HG02884 (cell line): ENCODE measurements around the gene SYT3.
"Not testable (repeated sequence)": the region's sequence is repeated elsewhere in the genome, so short reads cannot be mapped to it uniquely, and the experiment has no call there.

Experiments
- ATAC-seq: cut with Tn5 transposase; IDR thresholded peaks from one replicate; pipeline ENCODE4 v1.9.1; 2021; ENCODE audit warnings: mild to moderate bottlenecking, moderate library complexity; ENCODE audit not compliant: unreplicated experiment

Gene SYT3

GRCh38 chr19:50640368-50640767 is 687 bp upstream of the SYT3 start:
- no peak for ATAC-seq

GRCh38 chr19:50638600-50638999 is 1.1 kb downstream of the SYT3 start:
- no peak for ATAC-seq

GRCh38 chr19:50636317-50637085 is 3.2 kb downstream of the SYT3 start:
- ATAC-seq: no peak

- ATAC-seq: no peak
These were observed 5.7 kb downstream of the SYT3 start for GRCh38 chr19:50633973-50634372.

- no peak for ATAC-seq
These were observed 6.3 kb downstream of the SYT3 start for GRCh38 chr19:50633359-50633758.

GRCh38 chr19:50632151-50632835 is 7.4 kb downstream of the SYT3 start:
- no peak for ATAC-seq

- no peak for ATAC-seq
These were observed 9.9 kb downstream of the SYT3 start for GRCh38 chr19:50629801-50630200.

- ATAC-seq: no peak
These were observed 10.5 kb downstream of the SYT3 start for GRCh38 chr19:50629194-50629593.

GRCh38 chr19:50628551-50628950 is 11.1 kb downstream of the SYT3 start:
- no peak for ATAC-seq

- no peak for ATAC-seq
These were observed 11.5 kb downstream of the SYT3 start for GRCh38 chr19:50628146-50628545.

GRCh38 chr19:50626795-50627194 is 12.9 kb downstream of the SYT3 start:
- no peak for ATAC-seq

- no peak for ATAC-seq
These were observed 13.7 kb downstream of the SYT3 start for GRCh38 chr19:50626011-50626410.

- ATAC-seq: no peak
These were observed 14.6 kb downstream of the SYT3 start for GRCh38 chr19:50624949-50625600.

- not testable (repeated sequence) for ATAC-seq
These were observed 19.2 kb downstream of the SYT3 start for GRCh38 chr19:50620394-50620906.

- not testable (repeated sequence) for ATAC-seq
These were observed 20.5 kb downstream of the SYT3 start for GRCh38 chr19:50619184-50619583.

GRCh38 chr19:50618379-50618778 is 21.3 kb downstream of the SYT3 start:
- not testable (repeated sequence) for ATAC-seq

GRCh38 chr19:50612504-50613404 is 26.9 kb downstream of the SYT3 start:
- ATAC-seq: not testable (repeated sequence)

GRCh38 chr19:50607874-50608785 is 31.6 kb downstream of the SYT3 start:
- no peak for ATAC-seq

GRCh38 chr19:50607388-50607787 is 32.3 kb downstream of the SYT3 start:
- ATAC-seq: no peak
